ENCODE results near the gene NRAS.

DNA sequence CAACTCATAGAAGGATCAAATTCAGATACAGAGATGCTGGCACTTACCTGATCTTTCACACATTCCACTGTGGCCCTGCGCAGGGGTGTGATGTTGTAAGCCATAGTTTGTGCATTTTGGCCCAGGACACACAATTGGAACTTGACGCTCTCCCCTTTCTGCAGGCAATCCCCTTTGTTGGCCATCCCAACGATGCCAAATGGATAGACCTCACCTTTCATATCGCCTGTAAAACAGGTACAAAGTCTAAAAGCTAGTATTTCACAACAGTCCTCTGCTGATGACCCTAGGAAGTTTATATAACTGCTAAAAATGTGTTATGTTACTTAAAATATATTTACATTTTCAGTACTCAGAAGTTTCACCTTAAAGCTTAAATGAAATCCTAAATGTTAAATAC, 3.9 kb upstream of the NRAS start:
- TF ChIP-seq EP300 (IDR thresholded peaks at IDR 0.05) (no peak), POLR2AphosphoS5 (IDR thresholded peaks at IDR 0.05) (no peak), POLR2A (IDR thresholded peaks at IDR 0.05; ENCODE audit: low read depth) (no peak)
- TF ChIP-seq, protein P1, sequence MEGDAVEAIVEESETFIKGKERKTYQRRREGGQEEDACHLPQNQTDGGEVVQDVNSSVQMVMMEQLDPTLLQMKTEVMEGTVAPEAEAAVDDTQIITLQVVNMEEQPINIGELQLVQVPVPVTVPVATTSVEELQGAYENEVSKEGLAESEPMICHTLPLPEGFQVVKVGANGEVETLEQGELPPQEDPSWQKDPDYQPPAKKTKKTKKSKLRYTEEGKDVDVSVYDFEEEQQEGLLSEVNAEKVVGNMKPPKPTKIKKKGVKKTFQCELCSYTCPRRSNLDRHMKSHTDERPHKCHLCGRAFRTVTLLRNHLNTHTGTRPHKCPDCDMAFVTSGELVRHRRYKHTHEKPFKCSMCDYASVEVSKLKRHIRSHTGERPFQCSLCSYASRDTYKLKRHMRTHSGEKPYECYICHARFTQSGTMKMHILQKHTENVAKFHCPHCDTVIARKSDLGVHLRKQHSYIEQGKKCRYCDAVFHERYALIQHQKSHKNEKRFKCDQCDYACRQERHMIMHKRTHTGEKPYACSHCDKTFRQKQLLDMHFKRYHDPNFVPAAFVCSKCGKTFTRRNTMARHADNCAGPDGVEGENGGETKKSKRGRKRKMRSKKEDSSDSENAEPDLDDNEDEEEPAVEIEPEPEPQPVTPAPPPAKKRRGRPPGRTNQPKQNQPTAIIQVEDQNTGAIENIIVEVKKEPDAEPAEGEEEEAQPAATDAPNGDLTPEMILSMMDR (IDR thresholded peaks at IDR 0.05): no peak

Data from esophagus muscularis mucosa (tissue), 4 donors.